ENCODE results near the gene CHRNA4. TPM values are rescaled to one million over a fixed set of nuclear protein-coding genes. Genes with fewer than 3 reads are reported as not detected.

Gene CHRNA4
- total RNA-seq, 2 donors from 2014 or later, result not detected

DNA sequence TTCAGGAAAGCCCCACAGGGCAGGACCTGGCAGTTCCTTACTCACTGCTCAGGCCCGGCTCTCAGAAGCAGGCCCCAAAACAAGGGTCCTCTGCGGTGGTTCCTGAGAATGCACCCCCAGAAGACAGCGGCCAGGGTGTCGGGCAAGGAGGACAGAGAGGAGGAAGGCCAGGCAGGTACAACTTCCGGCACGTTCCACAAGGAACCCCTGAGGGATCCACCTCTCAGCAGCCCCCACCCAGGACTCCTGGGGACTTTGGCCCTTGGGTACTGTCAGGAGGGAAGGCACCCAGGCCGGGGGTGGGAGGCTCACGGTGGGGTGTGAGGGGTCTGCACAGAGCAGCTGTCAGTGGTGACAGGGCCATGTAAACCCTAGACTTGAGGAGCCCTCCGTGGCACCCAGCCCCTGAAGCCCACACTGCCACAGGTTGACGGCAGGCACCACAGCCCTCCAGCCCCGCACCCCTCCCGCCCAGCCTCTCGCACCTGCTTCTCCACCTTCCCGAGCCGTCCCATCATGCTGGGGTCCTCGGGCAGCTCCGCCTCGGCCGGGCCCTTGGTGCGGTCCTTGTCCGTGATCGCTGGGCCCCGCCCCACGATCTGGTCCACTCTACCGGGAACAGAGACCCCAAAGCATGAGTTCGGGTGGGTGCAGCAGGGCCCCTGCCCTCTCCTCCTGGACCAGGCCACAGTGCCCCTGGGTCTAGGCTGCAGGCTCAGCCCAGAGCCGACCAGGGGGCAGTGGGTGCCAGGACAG, 47.0 kb upstream of the CHRNA4 start:
- H3K4me3 ChIP-seq, result no peak overlapping the region
- no peaks in the 10 kb centered on the region for H3K9me3 ChIP-seq
- H3K27me3 ChIP-seq (replicated peaks; ENCODE audit: insufficient read depth), result no peaks in the 10 kb centered on the region
- H3K4me1 ChIP-seq (ENCODE audit: control insufficient read depth in 1 of 2, low read depth in 2 of 2), result no peaks in the 10 kb centered on the region
- TF ChIP-seq, protein P1, sequence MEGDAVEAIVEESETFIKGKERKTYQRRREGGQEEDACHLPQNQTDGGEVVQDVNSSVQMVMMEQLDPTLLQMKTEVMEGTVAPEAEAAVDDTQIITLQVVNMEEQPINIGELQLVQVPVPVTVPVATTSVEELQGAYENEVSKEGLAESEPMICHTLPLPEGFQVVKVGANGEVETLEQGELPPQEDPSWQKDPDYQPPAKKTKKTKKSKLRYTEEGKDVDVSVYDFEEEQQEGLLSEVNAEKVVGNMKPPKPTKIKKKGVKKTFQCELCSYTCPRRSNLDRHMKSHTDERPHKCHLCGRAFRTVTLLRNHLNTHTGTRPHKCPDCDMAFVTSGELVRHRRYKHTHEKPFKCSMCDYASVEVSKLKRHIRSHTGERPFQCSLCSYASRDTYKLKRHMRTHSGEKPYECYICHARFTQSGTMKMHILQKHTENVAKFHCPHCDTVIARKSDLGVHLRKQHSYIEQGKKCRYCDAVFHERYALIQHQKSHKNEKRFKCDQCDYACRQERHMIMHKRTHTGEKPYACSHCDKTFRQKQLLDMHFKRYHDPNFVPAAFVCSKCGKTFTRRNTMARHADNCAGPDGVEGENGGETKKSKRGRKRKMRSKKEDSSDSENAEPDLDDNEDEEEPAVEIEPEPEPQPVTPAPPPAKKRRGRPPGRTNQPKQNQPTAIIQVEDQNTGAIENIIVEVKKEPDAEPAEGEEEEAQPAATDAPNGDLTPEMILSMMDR (IDR thresholded peaks at IDR 0.05), result no peak
- DNase-seq (ENCODE audit: low spot score), result no peak
- ATAC-seq (ENCODE audit: insufficient number of reproducible peaks, low FRiP score, low read depth), result no peak
- no peaks in the 10 kb centered on the region for H3K36me3 ChIP-seq
- no peak overlapping the region for H3K27ac ChIP-seq

DNA sequence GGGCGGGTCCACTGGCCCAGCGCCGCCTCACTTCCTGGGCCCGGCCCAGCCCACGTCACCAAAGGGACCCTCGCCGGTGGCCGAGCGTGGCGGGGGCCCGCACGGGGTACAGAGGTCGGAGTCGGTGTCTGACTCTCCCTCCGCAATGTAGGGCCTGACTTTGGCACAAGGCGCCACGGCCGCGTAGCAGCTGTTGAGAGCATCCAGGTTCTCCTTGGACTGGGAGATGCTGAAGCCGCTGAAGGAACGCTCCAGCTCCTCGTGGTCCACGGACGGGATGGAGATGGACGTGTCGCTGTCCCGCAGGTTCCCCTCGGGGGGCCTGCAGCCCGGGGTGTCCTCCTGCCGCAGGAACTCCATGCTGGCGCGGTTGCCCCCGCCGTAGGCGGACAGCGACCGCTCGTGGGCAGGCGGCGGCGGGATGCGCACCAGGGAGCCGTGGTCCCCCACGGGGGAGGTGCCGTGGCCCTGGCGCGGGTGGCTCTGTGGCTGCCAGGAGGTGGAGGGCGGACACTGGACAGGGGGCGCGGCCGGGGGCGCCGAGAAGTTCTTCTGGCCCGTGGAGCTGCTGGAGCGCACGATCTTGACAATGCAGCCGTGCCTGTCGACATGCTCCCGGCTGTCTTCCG, 45.6 kb upstream of the CHRNA4 start:
- Histone ChIP-seq H3K36me3 (no peaks in the 10 kb centered on the region), H3K27me3 (replicated peaks; ENCODE audit: insufficient read depth) (no peaks in the 10 kb centered on the region), H3K4me3 (no peak overlapping the region), H3K9me3 (no peaks in the 10 kb centered on the region), H3K4me1 (ENCODE audit: control insufficient read depth in 1 of 2, low read depth in 2 of 2) (no peaks in the 10 kb centered on the region), H3K27ac (no peak overlapping the region)
- no peak for DNase-seq (ENCODE audit: low spot score)
- ATAC-seq (ENCODE audit: insufficient number of reproducible peaks, low FRiP score, low read depth), result no peak
- TF ChIP-seq, protein P1 (IDR thresholded peaks at IDR 0.05), result no peak

DNA sequence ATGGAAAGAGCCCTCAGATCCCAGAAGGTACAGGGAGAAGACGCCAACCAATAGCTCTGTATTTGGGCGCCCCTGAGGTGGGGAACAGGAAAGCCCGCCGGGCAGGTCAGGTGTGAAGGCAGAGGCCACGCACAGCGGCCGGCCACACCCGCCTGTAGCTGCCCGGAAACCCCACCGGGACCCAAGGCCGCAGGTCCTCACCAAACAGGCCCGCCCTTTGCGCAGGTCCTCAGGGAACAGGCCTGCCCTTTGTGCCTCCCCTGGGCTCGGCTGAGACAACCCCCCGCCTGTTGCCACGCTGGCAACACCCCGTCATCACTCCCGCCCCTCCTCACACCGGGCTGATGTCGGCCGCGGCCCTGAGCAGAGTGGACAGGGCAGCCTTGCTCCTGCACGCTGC, 44.9 kb upstream of the CHRNA4 start:
- Histone ChIP-seq H3K4me1 (ENCODE audit: control insufficient read depth in 1 of 2, low read depth in 2 of 2) (no peaks in the 10 kb centered on the region), H3K36me3 (no peaks in the 10 kb centered on the region), H3K4me3 (no peak overlapping the region), H3K9me3 (no peaks in the 10 kb centered on the region), H3K27ac (no peak overlapping the region), H3K27me3 (replicated peaks; ENCODE audit: insufficient read depth) (no peaks in the 10 kb centered on the region)
- TF ChIP-seq, protein P1 (IDR thresholded peaks at IDR 0.05), result no peak
- no peak for DNase-seq (ENCODE audit: low spot score)
- no peak for ATAC-seq (ENCODE audit: insufficient number of reproducible peaks, low FRiP score, low read depth)

DNA sequence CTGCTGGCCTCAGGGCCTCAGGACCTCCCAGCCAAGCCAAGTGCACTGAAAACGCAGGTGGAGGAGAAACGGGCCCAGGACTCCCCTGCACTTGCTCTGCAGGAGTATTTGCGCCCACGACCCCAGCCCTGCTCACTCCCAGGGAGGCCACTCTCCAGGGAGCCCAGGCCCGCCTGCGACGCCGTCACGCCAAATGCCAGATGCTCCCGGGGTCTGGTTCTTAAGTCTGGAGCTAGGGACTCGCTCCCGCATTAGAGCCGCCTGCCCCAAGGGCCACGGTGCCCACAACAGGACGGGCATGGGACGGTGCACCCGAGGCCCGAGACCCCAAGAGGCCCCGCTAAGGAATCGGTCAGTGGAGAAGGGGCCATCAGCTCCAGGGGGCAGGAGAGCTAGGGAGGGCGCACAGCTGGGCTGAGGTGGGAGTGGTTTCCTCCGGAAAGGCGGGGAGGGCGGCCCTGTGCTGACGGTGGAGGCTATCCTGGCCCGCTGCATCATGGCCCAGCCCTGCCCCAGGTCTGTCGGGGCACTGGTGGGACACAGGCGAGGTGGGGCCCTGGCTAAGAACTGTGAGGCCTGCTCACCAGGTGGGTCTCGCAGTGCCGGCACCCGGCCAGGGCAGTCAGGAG, 44.1 kb upstream of the CHRNA4 start:
- no peaks in the 10 kb centered on the region for H3K27me3 ChIP-seq (replicated peaks; ENCODE audit: insufficient read depth)
- no peak overlapping the region for H3K27ac ChIP-seq
- no peaks in the 10 kb centered on the region for H3K9me3 ChIP-seq
- TF ChIP-seq, protein P1 (IDR thresholded peaks at IDR 0.05), result no peak
- no peak overlapping the region for H3K4me3 ChIP-seq
- no peaks in the 10 kb centered on the region for H3K36me3 ChIP-seq
- ATAC-seq (ENCODE audit: insufficient number of reproducible peaks, low FRiP score, low read depth) (no peak), DNase-seq (ENCODE audit: low spot score) (no peak)
- H3K4me1 ChIP-seq (ENCODE audit: control insufficient read depth in 1 of 2, low read depth in 2 of 2), result no peaks in the 10 kb centered on the region
